HG03064 (cell line): ENCODE results near the gene KCNN3.
A peak's percentile ranks its signal among the peaks of the same experiment; 100 is the strongest.

Experiments
- ATAC-seq: cut with Tn5 transposase; IDR thresholded peaks from one replicate; pipeline ENCODE4 v1.9.1; 2021; ENCODE audit warnings: low read depth; ENCODE audit not compliant: unreplicated experiment

KCNN3 gene

GRCh38 chr1:154801234-154802011 is 68.7 kb downstream of the KCNN3 start:
- no peak for ATAC-seq

GRCh38 chr1:154799188-154799587 is 70.9 kb downstream of the KCNN3 start:
- ATAC-seq = no peak

GRCh38 chr1:154798645-154799044 is 71.4 kb downstream of the KCNN3 start:
- no peak for ATAC-seq

- ATAC-seq = no peak
Measured at GRCh38 chr1:154797175-154797574, 72.9 kb downstream of the KCNN3 start.

- ATAC-seq = no peak
Measured at GRCh38 chr1:154796303-154796892, 73.7 kb downstream of the KCNN3 start.

GRCh38 chr1:154794608-154795007 is 75.5 kb downstream of the KCNN3 start:
- ATAC-seq = no peak

- ATAC-seq = no peak
Measured at GRCh38 chr1:154793685-154794084, 76.4 kb downstream of the KCNN3 start.

- no peak for ATAC-seq
Measured at GRCh38 chr1:154792899-154793298, 77.2 kb downstream of the KCNN3 start.

GRCh38 chr1:154791292-154792166 is 78.6 kb downstream of the KCNN3 start:
- ATAC-seq = peak; percentile 71

- ATAC-seq = no peak
Measured at GRCh38 chr1:154788886-154789285, 81.2 kb downstream of the KCNN3 start.

- no peak for ATAC-seq
Measured at GRCh38 chr1:154788110-154788870, 81.8 kb downstream of the KCNN3 start.

- ATAC-seq = no peak
Measured at GRCh38 chr1:154786804-154787570, 83.1 kb downstream of the KCNN3 start.

GRCh38 chr1:154784924-154785531 is 85.1 kb downstream of the KCNN3 start:
- peak; percentile 73 for ATAC-seq

- ATAC-seq = no peak
Measured at GRCh38 chr1:154784416-154784815, 85.7 kb downstream of the KCNN3 start.

- ATAC-seq = no peak
Measured at GRCh38 chr1:154783976-154784375, 86.1 kb downstream of the KCNN3 start.

GRCh38 chr1:154780541-154780940 is 89.5 kb downstream of the KCNN3 start:
- no peak for ATAC-seq

- ATAC-seq = no peak
Measured at GRCh38 chr1:154779551-154780189, 90.4 kb downstream of the KCNN3 start.

GRCh38 chr1:154778944-154779343 is 91.1 kb downstream of the KCNN3 start:
- no peak for ATAC-seq

- no peak for ATAC-seq
Measured at GRCh38 chr1:154778275-154778674, 91.8 kb downstream of the KCNN3 start.
